Right atrium auricular region (tissue), 2 donors: ENCODE measurements around the gene GH1. TPM values are rescaled to one million over a fixed set of nuclear protein-coding genes. Genes with fewer than 3 reads are reported as not detected.
"Not testable (repeated sequence)": the region's sequence is repeated elsewhere in the genome, so short reads cannot be mapped to it uniquely, and the experiment has no call there.

Source experiments
- DNase-seq: peaks from one replicate; pipeline ENCODE4 v3.0.0-alpha.2; 2019; ENCODE audit warnings: low spot score
- H3K27ac ChIP-seq, 2 donors: fragments of 200-600 bp; sonication (generic); 1 replicate in 1 of 2; 2 replicates in 1 of 2; pipeline ENCODE4 v1.5.1; 2016 to 2019
- H3K27me3 ChIP-seq, 2 donors: fragments of 200-600 bp; sonication (generic); one replicate each; pipeline versions ENCODE4 v1.5.1 to v1.6.0; 2017 to 2019
- H3K36me3 ChIP-seq: fragments of 200-600 bp; sonication (generic); one replicate; pipeline ENCODE4 v1.5.1; 2016
- H3K4me1 ChIP-seq, 2 donors: fragments of 200-600 bp; sonication (generic); one replicate each; pipeline versions ENCODE4 v1.5.1 to v1.6.0; 2017 to 2019
- H3K4me3 ChIP-seq, 2 donors: fragments of 200-600 bp; sonication (generic); 1 replicate in 1 of 2; 2 replicates in 1 of 2; pipeline ENCODE4 v1.5.1; 2017 to 2019; ENCODE audit warnings: mild to moderate bottlenecking in 1 of 2, moderate library complexity in 1 of 2
- H3K9me3 ChIP-seq, 2 donors: fragments of 200-600 bp; sonication (generic); one replicate each; pipeline ENCODE4 v1.5.1; 2019
- total RNA-seq, 2 donors: library from RNA; depleted of rRNA; stranded (reverse); fragments of >200 nt; gene quantifications; one replicate each; pipeline ENCODE4 v1.1.0, GENCODE V29; 2016
- TF ChIP-seq, protein P1 (sequence below), 2 donors: fragments of 200-600 bp; sonication (generic); IDR thresholded peaks; one replicate each; pipeline ENCODE4 v1.5.1; 2019; ENCODE audit warnings: antibody characterized with exemption in 2 of 2

The GH1 gene
- not detected for total RNA-seq

DNA sequence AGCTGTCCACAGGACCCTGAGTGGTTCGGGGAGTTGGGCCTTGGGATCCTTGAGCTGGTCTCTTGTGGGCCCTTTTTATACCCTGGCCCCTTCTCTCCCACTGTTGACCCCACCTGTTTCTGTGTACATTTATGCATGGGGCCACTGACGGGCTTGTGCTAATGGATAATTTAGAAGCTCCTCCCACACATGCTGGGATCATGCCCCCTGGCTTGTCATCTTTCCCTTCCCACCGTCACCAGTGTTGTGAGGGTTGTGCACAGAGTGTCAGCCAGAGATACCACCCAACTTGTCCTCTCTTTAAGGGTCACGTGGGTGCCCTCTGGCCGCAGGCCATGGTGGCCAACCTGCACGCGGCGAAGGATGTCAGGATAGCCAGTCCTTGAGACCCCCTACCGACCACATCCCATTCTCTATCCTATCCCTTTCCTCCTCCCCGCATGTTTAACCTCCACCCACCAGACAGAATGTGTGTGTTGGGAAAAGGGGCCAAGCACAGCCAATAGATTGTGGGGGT lies at the start of gene GH1:
TSS of gene GH1 (minus strand) at position 51 of the 517 bp plus-strand sequence. CDS start 63 bp downstream, outside the sequence.
- DNase-seq, H3K4me3 ChIP-seq, H3K4me1 ChIP-seq, H3K36me3 ChIP-seq, H3K27me3 ChIP-seq, H3K9me3 ChIP-seq, H3K27ac ChIP-seq: not testable (repeated sequence)

DNA sequence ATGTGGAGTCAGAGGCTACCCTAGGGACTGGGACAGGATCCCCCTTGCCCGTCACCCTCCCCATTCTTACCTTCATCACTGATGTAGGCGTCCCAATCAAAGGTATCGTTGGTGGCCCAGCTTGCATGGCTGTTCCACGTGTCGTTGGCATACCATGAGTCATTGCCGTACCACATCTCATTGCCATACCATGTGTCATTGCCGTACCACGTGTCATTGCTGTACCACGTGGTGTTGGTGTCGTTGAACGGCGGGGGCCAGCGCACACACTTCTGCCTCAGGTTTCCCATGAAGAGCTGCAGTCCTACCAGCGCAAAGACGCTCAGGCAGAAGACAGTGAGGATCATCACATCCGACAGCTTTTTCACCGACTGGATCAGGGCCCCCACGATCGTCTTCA lies 49.3 kb upstream of the GH1 start:
- TF ChIP-seq, protein P1, sequence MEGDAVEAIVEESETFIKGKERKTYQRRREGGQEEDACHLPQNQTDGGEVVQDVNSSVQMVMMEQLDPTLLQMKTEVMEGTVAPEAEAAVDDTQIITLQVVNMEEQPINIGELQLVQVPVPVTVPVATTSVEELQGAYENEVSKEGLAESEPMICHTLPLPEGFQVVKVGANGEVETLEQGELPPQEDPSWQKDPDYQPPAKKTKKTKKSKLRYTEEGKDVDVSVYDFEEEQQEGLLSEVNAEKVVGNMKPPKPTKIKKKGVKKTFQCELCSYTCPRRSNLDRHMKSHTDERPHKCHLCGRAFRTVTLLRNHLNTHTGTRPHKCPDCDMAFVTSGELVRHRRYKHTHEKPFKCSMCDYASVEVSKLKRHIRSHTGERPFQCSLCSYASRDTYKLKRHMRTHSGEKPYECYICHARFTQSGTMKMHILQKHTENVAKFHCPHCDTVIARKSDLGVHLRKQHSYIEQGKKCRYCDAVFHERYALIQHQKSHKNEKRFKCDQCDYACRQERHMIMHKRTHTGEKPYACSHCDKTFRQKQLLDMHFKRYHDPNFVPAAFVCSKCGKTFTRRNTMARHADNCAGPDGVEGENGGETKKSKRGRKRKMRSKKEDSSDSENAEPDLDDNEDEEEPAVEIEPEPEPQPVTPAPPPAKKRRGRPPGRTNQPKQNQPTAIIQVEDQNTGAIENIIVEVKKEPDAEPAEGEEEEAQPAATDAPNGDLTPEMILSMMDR (IDR thresholded peaks at IDR 0.05) = no peak
- no peaks in the 10 kb centered on the region for H3K36me3 ChIP-seq
- H3K4me1 ChIP-seq = peaks cover 0 to 17% of the 10 kb centered on the region in 2 donors
- H3K9me3 ChIP-seq = no peaks in the 10 kb centered on the region
- H3K27ac ChIP-seq = no peak overlapping the region
- no peak for DNase-seq
- H3K4me3 ChIP-seq = no peak overlapping the region
- H3K27me3 ChIP-seq = no peaks in the 10 kb centered on the region

DNA sequence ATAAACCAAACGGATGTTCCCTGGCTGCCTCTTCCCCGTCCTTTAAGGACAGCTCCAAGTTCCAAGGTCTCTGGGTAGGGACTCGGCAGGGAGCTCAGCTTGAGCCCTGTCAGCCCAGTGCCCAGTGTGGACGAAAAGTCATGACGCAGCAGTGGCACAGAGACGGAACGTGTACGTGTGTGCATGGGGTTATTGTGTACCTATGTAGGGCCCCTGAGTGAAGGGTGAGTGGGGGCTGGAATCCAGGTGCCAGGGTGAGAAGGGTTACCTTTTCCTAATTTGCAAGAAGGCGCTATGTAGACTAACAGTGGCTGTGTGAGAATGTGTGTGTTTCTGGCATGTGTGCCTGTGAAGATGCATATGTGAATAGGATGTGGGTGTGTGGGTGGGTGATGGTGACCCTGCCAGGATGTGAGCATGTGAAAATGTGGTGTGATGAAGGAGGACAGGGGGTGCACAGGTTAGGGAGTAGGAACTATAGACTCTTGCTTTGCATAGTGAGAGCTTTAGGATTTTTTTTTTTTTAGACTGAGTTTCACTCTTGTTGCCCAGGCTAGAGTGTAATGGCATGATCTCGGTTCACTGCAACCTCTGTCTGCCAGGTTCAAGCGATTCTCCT lies 48.1 kb upstream of the GH1 start:
- Histone ChIP-seq H3K36me3 (no peaks in the 10 kb centered on the region), H3K9me3 (no peaks in the 10 kb centered on the region), H3K4me1 (peaks cover 0 to 29% of the 10 kb centered on the region in 2 donors), H3K27me3 (no peaks in the 10 kb centered on the region), H3K4me3 (no peak overlapping the region), H3K27ac (no peak overlapping the region)
- TF ChIP-seq, protein P1 (IDR thresholded peaks at IDR 0.05) = no peak
- no peak for DNase-seq

DNA sequence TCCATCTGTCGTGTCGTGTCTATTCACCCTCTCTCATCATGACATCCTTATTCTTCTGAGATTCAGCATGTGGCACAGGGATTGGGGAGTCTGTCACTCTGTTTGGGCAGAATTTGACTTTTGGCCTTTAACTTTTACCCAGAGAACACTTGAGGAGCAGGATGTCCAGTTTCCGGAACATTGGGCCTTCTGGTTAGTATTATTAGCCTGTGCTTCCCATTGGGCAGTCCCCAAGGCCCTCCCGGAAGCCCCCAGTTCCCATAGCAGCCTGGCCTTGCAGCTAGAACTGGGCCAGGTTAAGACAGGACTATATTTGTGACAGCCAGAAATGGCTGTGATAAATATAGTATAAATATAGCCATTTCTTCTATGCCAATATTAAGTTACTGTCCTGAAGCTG lies 44.5 kb upstream of the GH1 start:
- Histone ChIP-seq H3K4me1 (peaks cover 0 to 43% of the 10 kb centered on the region in 2 donors), H3K9me3 (no peaks in the 10 kb centered on the region), H3K27ac (peak overlapping the region; percentile 70 to 74), H3K27me3 (no peaks in the 10 kb centered on the region), H3K36me3 (no peaks in the 10 kb centered on the region), H3K4me3 (no peak overlapping the region)
- TF ChIP-seq, protein P1 (IDR thresholded peaks at IDR 0.05) = no peak
- peak; percentile 75 for DNase-seq

DNA sequence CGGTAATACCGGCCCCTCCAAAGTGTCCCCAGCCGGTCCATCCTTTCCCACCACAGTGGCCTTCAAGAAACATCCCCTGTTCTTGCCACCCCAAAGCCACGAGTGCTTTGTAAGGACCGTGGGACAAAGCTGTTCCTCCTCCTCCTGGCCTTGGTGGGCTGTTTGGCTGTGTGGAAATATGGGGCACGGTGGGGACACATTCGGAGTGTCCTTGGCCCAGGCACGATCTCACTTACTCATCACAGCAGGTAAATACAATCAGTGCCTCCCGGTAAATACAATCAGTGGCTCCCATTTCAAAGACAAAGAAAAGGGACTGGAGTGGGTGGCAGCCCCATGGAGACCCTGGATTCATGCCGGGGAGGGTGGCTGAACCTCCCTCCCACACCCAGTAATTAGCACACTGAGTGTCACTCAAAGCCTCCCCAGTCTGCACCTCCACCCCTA lies 43.7 kb upstream of the GH1 start:
- no peak for DNase-seq
- peaks cover 0 to 43% of the 10 kb centered on the region in 2 donors for H3K4me1 ChIP-seq
- H3K4me3 ChIP-seq = no peak overlapping the region
- H3K27ac ChIP-seq = peak overlapping the region; percentile 70 to 74
- H3K36me3 ChIP-seq = no peaks in the 10 kb centered on the region
- TF ChIP-seq, protein P1 (IDR thresholded peaks at IDR 0.05) = no peak
- H3K27me3 ChIP-seq = no peaks in the 10 kb centered on the region
- H3K9me3 ChIP-seq = no peaks in the 10 kb centered on the region

DNA sequence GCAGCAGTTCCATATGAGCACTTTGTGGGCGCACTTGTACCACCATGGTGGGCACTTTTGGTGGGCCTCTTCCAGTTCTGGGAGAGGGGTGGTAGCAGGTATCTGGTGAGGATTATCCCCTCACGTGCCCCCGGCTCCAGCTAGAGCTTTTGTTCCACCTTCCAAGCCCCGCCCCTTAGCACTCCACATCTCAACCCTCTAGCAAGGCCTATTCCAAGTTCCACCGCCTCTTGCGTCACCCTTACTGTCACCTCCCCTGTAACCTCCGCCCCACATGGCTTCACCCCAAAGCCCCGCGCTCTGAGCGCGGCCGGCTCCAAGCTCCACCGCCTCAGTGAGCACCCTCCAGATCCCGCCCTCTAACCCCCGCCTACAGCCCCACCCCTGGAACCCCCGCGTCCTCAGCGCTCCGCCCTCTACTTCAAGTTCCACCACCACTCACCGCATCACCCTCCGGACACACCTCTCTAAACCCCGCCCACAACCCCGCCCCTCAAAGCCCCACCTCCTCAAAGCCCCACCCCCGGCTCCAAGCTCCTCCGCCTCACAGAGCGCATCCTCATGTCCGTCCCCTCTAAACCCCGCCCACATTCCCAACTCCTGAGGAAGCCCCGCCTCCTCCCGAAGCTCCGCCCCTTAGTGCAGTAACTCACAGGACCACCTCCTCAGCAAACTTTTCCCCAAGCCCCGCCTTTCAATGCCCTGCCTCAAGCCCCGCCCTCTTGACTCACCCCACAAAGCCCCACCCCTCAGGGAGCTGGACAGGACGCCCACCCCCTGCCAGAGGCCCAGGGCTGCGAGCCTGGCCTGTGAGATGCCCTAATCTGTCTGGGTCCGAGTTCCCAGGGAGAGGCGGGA lies 42.9 kb upstream of the GH1 start:
- Histone ChIP-seq H3K27me3 (no peaks in the 10 kb centered on the region), H3K4me3 (peak overlapping the region in 1 of 2 donors; percentile 23), H3K27ac (peak overlapping the region; percentile 70 to 74), H3K9me3 (no peaks in the 10 kb centered on the region), H3K36me3 (no peaks in the 10 kb centered on the region), H3K4me1 (peaks cover 0 to 43% of the 10 kb centered on the region in 2 donors)
- TF ChIP-seq, protein P1 (IDR thresholded peaks at IDR 0.05) = no peak
- peak; percentile 82 for DNase-seq
